ENCODE measurements around the gene PDZD4.

- TF ChIP-seq CTCF (IDR thresholded peaks at IDR 0.05) (no peak), EP300 (IDR thresholded peaks at IDR 0.05) (no peak)
These were observed 5.3 kb downstream of the PDZD4 start for GRCh38 chrX:153825042-153825441.
